OCI-LY7 (cell line): ENCODE measurements around the gene AGRN. TPM values are rescaled to one million over a fixed set of nuclear protein-coding genes. Genes with fewer than 3 reads are reported as not detected.

Experiments used
- BruUV-seq: library from RNA; stranded (reverse); fragments of 400-500 nt; replicated peaks from 2 replicates; lab custom pipeline; 2021; lab: Mats Ljungman, UMichigan
- CTCF ChIA-PET: fragments of 300-600 bp; sonication (Branson Sonifier 250); formaldehyde crosslinking; loops from one replicate; lab custom pipeline; 2022; ENCODE audit warnings: antibody characterized with exemption; ENCODE audit not compliant: unreplicated experiment; lab: Charles Lee
- POLR2A ChIA-PET: fragments of 300-600 bp; sonication (Branson Sonifier 250); formaldehyde crosslinking; loops from one replicate; lab custom pipeline; 2022; ENCODE audit warnings: antibody characterized with exemption; lab: Charles Lee
- DNase-seq: peaks from one replicate; pipeline ENCODE4 v3.0.0-alpha.2; 2015; ENCODE audit warnings: low spot score
- H2AFZ ChIP-seq: fragments of 200-600 bp; sonication (generic), shearing (Covaris generic); 2 replicates; pipeline ENCODE4 v1.6.1; 2014; ENCODE audit warnings: mild to moderate bottlenecking, antibody characterized with exemption, low read length, moderate library complexity
- H3K27ac ChIP-seq: fragments of 200-600 bp; sonication (generic); 2 replicates; pipeline ENCODE4 v1.5.1; 2014; ENCODE audit warnings: mixed run types, low read depth, mild to moderate bottlenecking, moderate library complexity, low read length, inconsistent platforms; ENCODE audit not compliant: poor library complexity, severe bottlenecking
- H3K36me3 ChIP-seq: fragments of 200-600 bp; sonication (generic); 2 replicates; pipeline ENCODE4 v1.6.1; 2014; ENCODE audit warnings: mild to moderate bottlenecking, antibody characterized with exemption, low read length, moderate library complexity, mixed read lengths; ENCODE audit not compliant: insufficient read depth
- H3K4me1 ChIP-seq: fragments of 200-600 bp; sonication (generic); 2 replicates; pipeline ENCODE4 v1.5.1; 2014; ENCODE audit warnings: mild to moderate bottlenecking, low read length; ENCODE audit not compliant: insufficient read depth, poor library complexity, severe bottlenecking
- H3K4me2 ChIP-seq: fragments of 200-600 bp; sonication (generic); 2 replicates; pipeline ENCODE4 v1.6.1; 2014; ENCODE audit warnings: mild to moderate bottlenecking, low read length
- H3K4me3 ChIP-seq: fragments of 200-600 bp; sonication (generic); 2 replicates; pipeline ENCODE4 v1.5.1; 2014; ENCODE audit warnings: mild to moderate bottlenecking, low read depth, low read length; ENCODE audit not compliant: poor library complexity, severe bottlenecking
- H3K79me2 ChIP-seq: fragments of 200-600 bp; sonication (generic); 2 replicates; pipeline ENCODE4 v1.6.1; 2016; ENCODE audit warnings: low read depth, mild to moderate bottlenecking, low read length, moderate library complexity, mixed read lengths; ENCODE audit not compliant: insufficient read depth
- H3K9me2 ChIP-seq: fragments of 200-600 bp; sonication (generic); 2 replicates; pipeline ENCODE4 v1.6.1; 2016; ENCODE audit warnings: mild to moderate bottlenecking, low read length, mixed read lengths; ENCODE audit not compliant: insufficient read depth
- H3K9me3 ChIP-seq: fragments of 200-600 bp; sonication (generic); 2 replicates; pipeline ENCODE4 v1.6.1; 2014; ENCODE audit warnings: mild to moderate bottlenecking, mixed run types, low read length, mixed read lengths
- H4K20me1 ChIP-seq: fragments of 200-600 bp; sonication (generic); 2 replicates; pipeline ENCODE4 v1.6.1; 2014; ENCODE audit warnings: mild to moderate bottlenecking, antibody characterized with exemption, low read length, moderate library complexity, mixed read lengths; ENCODE audit not compliant: insufficient read depth
- CTCF ChIP-seq: fragments of 200-600 bp; sonication (generic); conservative IDR thresholded peaks from 2 replicates; pipeline ENCODE4 v1.5.1; 2014; ENCODE audit warnings: mild to moderate bottlenecking, antibody characterized with exemption, low read length, moderate library complexity, mixed read lengths
- EZH2phosphoT487 ChIP-seq: fragments of 200-600 bp; sonication (generic); IDR thresholded peaks from 2 replicates; pipeline ENCODE4 v1.6.1; 2018; ENCODE audit warnings: low read depth, borderline replicate concordance, mild to moderate bottlenecking, mixed run types, antibody characterized with exemption, low read length, moderate library complexity, mixed read lengths
- intact Hi-C: fragments of 100-400 bp; cut with micrococcal nuclease; formaldehyde crosslinking; loops from one replicate; pipeline ENCODE4 v1.10.0; 2022; ENCODE audit not compliant: unreplicated experiment
- total RNA-seq, 2 experiments: library from RNA; depleted of rRNA in 1 of 2; stranded (reverse); fragments of >200 nt in 1 of 2; shearing (Covaris generic) in 1 of 2; gene quantifications; 2 replicates each; pipeline ENCODE4 v1.2.3, GENCODE V29; 2014 to 2022

The AGRN gene
- total RNA-seq, 2 experiments from 2014 or later, result 2.7 to 9.1 TPM

DNA sequence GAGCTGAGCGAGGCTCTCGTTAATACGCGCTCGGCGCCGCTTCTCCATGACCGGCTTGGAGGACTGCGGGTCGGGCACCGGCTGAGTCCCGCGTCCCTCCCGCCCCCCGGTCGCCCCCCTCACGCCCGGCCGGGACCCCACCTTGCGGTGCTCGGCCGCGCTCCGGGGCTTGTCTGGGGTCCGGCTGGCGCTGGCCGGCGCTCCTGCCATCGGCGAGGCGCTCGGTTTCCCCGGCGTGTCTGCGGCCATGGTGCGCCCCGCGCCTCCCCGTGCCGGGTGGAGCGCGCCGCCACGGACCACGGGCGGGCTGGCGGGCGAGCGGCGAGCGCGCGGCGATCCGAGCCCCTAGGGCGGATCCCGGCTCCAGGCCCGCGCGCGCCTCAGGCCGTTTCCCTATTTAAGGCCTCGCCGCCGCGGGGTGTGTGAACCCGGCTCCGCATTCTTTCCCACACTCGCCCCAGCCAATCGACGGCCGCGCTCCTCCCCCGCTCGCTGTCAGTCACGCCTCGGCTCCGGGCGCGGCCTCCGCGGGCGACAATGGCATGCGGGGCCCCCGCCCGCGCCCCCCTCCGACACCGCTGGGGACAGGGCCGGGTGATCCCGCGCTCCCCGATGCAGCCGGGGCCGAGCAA lies 20.1 kb upstream of the AGRN start, which contains the start of gene HES4:
Gene HES4, minus strand, starts transcription at position 373 of the 632 bp plus-strand sequence. Its CDS starts 124 bp downstream, at position 249.
- Histone ChIP-seq H3K9me3 (no peaks in the 10 kb centered on the region), H3K9me2 (no peaks in the 10 kb centered on the region), H4K20me1 (no peaks in the 10 kb centered on the region), H3K36me3 (no peaks in the 10 kb centered on the region), H3K4me3 (no peak within 1 kb of the TSS), H3K4me1 (no peaks in the 10 kb centered on the region), H3K79me2 (no peaks in the 10 kb centered on the region), H2AFZ (no peak within 1 kb of the TSS), H3K27ac (no peak within 1 kb of the TSS), H3K4me2 (peak within 1 kb of the TSS; percentile 16; the same call in 1 of the 2 replicates)
- no peak for DNase-seq
- intact Hi-C loops, result no loop called here
- ChIA-PET CTCF (no interaction called here), POLR2A (no interaction called here)
- BruUV-seq, result no TSS peak
- TF ChIP-seq EZH2phosphoT487, result no peak

GRCh38 chr1:1000357-1001056 lies 19.4 kb upstream of the AGRN start:
- peak overlapping the region; percentile 16; the same call in 1 of the 2 replicates for H3K4me2 ChIP-seq
- no peaks in the 10 kb centered on the region for H3K9me2 ChIP-seq
- ChIA-PET CTCF (no interaction called here), POLR2A (no interaction called here)
- no peaks in the 10 kb centered on the region for H3K9me3 ChIP-seq
- BruUV-seq, result no TSS peak
- H4K20me1 ChIP-seq, result no peaks in the 10 kb centered on the region
- TF ChIP-seq EZH2phosphoT487, result no peak
- TF ChIP-seq CTCF, result no peak
- intact Hi-C loops, result no loop called here
- H3K36me3 ChIP-seq, result no peaks in the 10 kb centered on the region
- no peaks in the 10 kb centered on the region for H3K79me2 ChIP-seq
- H3K4me3 ChIP-seq, result no peak overlapping the region
- H3K27ac ChIP-seq, result no peak overlapping the region
- H2AFZ ChIP-seq, result no peak overlapping the region
- no peak for DNase-seq
- H3K4me1 ChIP-seq, result no peaks in the 10 kb centered on the region

GRCh38 chr1:1001057-1001783 lies 18.7 kb upstream of the AGRN start:
- Histone ChIP-seq H4K20me1 (no peaks in the 10 kb centered on the region), H3K4me2 (no peak overlapping the region), H3K36me3 (no peaks in the 10 kb centered on the region), H3K9me3 (no peaks in the 10 kb centered on the region), H3K4me3 (no peak overlapping the region), H3K79me2 (no peaks in the 10 kb centered on the region), H3K27ac (no peak overlapping the region), H3K4me1 (no peaks in the 10 kb centered on the region), H2AFZ (no peak overlapping the region), H3K9me2 (no peaks in the 10 kb centered on the region)
- intact Hi-C loops, result no loop called here
- DNase-seq, result no peak
- POLR2A ChIA-PET, result no interaction called here
- TF ChIP-seq EZH2phosphoT487, result no peak
- TF ChIP-seq CTCF, result no peak
- CTCF ChIA-PET, result no interaction called here
- BruUV-seq, result no TSS peak
